ENCODE data around the gene ZEB1.

DNA sequence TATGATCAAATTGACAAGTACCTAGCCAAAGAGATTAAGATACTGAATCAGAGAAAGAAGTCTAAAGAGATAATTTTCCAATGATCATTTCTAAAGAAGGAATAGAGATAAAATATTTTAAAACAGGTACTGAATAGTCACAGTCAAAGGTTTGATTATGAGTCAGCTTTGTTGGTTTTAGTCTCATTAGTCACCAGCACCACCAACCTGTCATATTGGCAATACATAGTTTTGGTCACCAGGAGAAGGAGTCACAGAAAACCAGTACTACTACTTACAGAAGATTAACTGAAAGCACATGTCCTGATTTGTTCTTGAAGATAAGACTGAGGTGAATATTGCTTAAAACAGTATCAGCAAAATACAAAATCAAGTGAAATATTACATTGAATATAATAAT lies 34.6 kb downstream of the ZEB1 start:
- TF ChIP-seq, protein P1, sequence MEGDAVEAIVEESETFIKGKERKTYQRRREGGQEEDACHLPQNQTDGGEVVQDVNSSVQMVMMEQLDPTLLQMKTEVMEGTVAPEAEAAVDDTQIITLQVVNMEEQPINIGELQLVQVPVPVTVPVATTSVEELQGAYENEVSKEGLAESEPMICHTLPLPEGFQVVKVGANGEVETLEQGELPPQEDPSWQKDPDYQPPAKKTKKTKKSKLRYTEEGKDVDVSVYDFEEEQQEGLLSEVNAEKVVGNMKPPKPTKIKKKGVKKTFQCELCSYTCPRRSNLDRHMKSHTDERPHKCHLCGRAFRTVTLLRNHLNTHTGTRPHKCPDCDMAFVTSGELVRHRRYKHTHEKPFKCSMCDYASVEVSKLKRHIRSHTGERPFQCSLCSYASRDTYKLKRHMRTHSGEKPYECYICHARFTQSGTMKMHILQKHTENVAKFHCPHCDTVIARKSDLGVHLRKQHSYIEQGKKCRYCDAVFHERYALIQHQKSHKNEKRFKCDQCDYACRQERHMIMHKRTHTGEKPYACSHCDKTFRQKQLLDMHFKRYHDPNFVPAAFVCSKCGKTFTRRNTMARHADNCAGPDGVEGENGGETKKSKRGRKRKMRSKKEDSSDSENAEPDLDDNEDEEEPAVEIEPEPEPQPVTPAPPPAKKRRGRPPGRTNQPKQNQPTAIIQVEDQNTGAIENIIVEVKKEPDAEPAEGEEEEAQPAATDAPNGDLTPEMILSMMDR (IDR thresholded peaks at IDR 0.05) = no peak
- TF ChIP-seq POLR2A (IDR thresholded peaks at IDR 0.05) = no peak
- no peak for TF ChIP-seq POLR2AphosphoS5 (IDR thresholded peaks at IDR 0.05)
- no peak for TF ChIP-seq EP300 (IDR thresholded peaks at IDR 0.05; ENCODE audit: low read depth)

All from transverse colon (tissue), 4 donors.